HUDEP-2 (cell line): ENCODE results near the gene COL6A2.
"Not testable (repeated sequence)": the region's sequence is repeated elsewhere in the genome, so short reads cannot be mapped to it uniquely, and the experiment has no call there.

Source experiments
- DNase-seq, 76 experiments: peaks; one replicate each; lab custom pipeline; 2025; ENCODE audit not compliant: unreplicated experiment in 76 of 76; lab: John Stamatoyannopoulos, UW

The COL6A2 gene

GRCh38 chr21:46078322-46078977 is 19.5 kb upstream of the COL6A2 start:
- DNase-seq: no peak

GRCh38 chr21:46078978-46079351 is 18.9 kb upstream of the COL6A2 start:
- DNase-seq: no peak

GRCh38 chr21:46079352-46080170 is 18.4 kb upstream of the COL6A2 start:
- no peak for DNase-seq

- DNase-seq: no peak
These were observed 17.5 kb upstream of the COL6A2 start for GRCh38 chr21:46080171-46081021.

- no peak for DNase-seq
These were observed 16.7 kb upstream of the COL6A2 start for GRCh38 chr21:46081022-46081861.

GRCh38 chr21:46081862-46082712 is 15.8 kb upstream of the COL6A2 start:
- DNase-seq: no peak

GRCh38 chr21:46082713-46082962 is 15.3 kb upstream of the COL6A2 start:
- DNase-seq: no peak

- DNase-seq: no peak
These were observed 14.7 kb upstream of the COL6A2 start for GRCh38 chr21:46082963-46083790.

- no peak for DNase-seq
These were observed 13.9 kb upstream of the COL6A2 start for GRCh38 chr21:46083791-46084561.

GRCh38 chr21:46084709-46085108 is 13.2 kb upstream of the COL6A2 start:
- DNase-seq: no peak

GRCh38 chr21:46085259-46085658 is 12.7 kb upstream of the COL6A2 start:
- not testable (repeated sequence) for DNase-seq

GRCh38 chr21:46087641-46088040 is 10.3 kb upstream of the COL6A2 start:
- DNase-seq: no peak

- DNase-seq: no peak
These were observed 9.7 kb upstream of the COL6A2 start for GRCh38 chr21:46088189-46088588.

GRCh38 chr21:46089285-46089684 is 8.6 kb upstream of the COL6A2 start:
- DNase-seq: no peak

- no peak for DNase-seq
These were observed 6.8 kb upstream of the COL6A2 start for GRCh38 chr21:46091118-46091517.

- no peak for DNase-seq
These were observed 6.3 kb upstream of the COL6A2 start for GRCh38 chr21:46091631-46092025.

- no peak for DNase-seq
These were observed 5.7 kb upstream of the COL6A2 start for GRCh38 chr21:46092026-46092764.
